Ramos (cell line): Measurements from ENCODE around the gene RAD23B.

Source experiments
- in situ Hi-C: fragments of 300-500 bp; cut with MboI; formaldehyde crosslinking; loops from one replicate; pipeline ENCODE4 v1.14.3; 2022; ENCODE audit warnings: low sequenced_read_pairs; ENCODE audit not compliant: unreplicated experiment

RAD23B gene

DNA sequence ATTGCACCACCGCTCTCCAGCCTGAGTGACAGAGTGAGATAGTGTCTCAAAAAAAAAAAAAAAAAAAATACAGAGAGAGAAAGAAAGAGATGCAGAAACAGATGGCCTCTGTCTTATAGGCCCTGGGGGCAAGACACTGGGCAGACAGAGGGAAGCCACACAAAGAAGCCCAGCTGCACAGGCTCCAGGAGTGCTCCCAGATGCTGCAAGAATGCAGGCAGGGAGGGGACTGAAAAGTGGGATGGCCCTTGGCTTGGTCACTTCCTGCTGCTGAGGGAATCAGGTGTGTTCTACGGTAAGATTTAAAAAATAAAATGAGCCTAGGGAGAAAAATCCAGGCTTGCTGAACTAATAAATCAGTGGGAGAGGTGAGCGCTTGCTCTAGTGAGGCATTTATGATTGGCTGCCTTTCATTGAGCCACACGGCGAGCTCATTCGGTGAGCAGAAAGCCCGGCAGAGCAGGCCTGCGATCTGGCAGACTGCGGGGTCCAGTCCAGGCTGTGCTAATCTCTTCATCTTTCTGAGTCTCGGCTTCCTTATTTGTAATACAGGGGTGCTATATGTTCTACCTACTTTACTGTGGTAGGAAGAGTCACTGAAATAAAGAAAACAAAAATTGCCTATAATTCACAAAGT is 80.6 kb downstream of the RAD23B start:
- in situ Hi-C loops: no loop called here

DNA sequence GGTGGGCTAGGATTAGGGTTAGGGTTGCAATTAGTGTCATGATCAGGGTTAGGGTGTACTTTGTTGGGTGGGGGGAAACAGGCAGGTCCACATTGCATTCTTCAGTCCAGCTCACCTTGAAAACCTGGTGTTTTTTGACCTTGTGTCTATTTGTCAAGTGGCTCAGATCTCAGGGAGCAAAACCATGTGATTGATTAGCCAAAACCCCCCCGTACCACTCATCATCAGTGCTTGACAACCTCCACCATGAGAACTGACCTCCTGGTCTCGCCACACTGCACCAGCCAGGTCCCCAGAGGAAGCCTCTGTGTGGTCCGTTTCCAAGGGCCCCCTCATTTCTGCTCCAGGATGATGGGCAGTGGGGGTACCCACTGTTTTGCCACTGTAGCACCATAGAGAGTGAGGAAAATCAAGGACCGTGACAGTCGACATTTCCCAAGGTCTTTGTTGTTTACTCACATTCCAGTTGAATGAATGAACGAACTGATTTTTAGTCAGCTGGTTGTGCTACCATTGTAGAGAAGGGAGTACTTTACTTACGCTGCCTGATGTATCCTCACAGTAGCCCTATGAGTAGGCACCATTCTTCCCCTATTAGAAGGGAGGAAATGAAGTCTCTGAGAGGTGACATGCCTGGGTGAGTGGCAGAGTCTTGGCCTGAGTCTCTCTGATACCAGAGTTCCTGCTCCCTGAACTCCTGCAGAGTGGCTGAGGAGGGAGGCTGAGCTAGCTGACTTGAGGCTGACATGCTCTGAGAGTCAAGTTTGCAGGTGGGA is 84.8 kb downstream of the RAD23B start:
- in situ Hi-C loops: no loop called here

DNA sequence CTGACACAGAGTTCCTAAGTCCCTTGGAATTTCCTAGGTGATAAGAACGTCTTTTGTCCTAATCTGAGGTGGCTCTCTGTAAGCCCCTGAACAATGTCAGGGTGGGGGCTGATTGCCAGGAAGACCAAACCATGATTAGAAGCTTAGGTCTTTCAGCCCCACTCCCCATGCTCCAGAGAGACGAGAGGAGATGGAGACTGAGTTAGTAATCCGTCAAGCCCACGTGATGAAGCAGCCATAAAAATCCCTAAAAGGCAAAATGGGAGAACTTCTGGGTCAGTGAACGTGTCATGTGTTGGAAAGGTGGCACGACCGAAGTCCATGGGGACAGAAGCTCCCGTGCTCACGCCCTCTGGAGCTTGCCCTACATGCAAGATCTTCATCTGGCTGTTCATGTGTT is 85.6 kb downstream of the RAD23B start:
- in situ Hi-C loops: no loop called here

DNA sequence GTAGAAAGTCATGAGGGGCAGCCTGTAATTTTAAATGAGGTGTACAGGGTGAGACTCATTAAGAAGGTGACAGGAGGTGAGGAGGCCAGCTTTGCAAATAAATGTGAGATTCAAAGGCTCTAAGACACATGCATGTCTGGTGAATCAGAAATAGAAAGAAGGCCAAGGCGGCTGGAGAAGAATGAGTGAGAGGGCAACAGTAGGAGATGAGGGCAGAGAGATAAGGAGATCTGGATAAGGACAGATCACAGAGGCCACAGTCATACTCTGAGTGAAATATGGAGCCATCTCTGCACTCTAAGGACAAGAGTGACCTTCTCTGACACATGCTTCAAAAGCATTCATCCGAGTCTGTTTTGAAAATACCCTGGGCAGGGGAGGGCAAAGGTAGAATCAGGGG is 90.7 kb downstream of the RAD23B start:
- in situ Hi-C loops: no loop called here

DNA sequence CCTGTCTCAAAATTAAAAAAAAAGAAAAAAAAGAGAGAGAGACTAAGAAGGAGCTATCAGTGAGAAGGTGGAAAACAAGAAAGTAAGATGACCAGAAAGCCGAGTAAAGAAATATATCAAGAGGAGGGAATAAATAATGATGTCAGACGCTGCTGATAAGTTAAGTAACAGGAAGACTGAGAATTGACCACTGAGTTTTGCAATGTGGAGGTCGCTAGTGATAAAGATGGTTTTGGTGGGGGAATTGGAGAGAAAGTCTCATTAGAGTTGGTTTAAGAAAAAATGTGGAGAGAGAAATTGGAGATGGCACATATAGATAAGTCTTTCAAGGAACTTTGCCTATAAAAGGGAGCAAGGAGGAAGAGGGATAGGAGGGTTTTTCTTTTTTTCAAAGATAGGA is 91.9 kb downstream of the RAD23B start:
- in situ Hi-C loops: no loop called here

DNA sequence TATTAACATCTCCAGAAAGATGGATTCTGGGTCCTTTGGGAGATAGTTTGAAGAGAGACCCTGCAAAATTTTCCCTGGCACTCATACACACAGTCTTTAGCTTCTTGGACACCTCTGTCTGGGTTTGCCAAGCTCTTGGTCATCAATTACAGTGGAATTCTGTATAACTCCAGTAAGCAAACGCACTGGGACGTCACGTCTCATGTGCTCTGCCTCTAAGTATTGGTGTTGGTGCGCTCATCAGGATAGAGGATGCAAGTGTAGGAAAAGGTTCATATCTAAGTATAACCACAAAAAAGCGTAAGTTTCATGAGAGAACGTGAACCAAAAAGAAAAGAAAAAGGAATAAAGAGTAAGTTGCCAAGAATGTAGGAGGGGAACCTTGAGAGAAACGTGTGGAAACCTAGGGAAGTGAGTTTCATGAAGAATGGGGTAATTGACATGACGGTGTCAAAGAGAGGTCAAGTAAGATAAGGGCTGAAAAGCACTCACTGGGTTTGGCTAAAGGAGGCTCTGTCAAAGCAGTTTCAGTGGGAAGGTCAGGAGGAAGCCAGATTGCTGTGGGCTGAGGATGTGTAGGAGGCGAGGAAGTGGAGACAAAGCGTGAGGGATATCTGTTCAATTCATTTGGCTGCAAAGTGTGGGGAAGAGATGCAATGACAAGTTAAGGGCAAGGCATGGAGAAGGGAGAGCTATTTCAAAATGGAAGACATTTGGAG is 92.7 kb downstream of the RAD23B start:
- in situ Hi-C loops: no loop called here

DNA sequence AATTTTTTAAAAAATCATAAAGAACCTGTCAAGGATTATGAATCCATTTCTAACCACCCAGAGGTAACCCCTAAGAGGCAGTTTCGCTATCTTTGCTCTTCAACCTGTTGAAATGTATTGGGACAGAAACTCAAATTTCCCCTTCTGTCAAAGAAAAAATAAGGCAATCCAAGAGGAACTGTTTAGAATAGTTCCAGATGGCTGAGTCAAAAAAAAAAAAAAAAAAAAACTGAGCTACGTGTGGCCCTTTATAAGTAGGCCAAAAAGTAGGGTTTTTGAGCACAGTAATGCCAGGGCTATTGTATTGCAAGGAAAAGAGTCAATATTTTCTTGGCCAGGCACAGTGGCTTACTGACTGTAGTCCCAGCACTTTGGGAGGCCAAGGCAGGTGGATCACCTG is 94.9 kb downstream of the RAD23B start:
- in situ Hi-C loops: no loop called here
